ENCODE measurements around the gene PNMT.
"Not testable (repeated sequence)": the region's sequence is repeated elsewhere in the genome, so short reads cannot be mapped to it uniquely, and the experiment has no call there.

Gene PNMT

GRCh38 chr17:39688945-39689344 is 20.7 kb downstream of the PNMT start:
- Histone ChIP-seq H3K4me3 (ENCODE audit: low read depth, low read length) (peak overlapping the region; percentile 66), H3K27me3 (ENCODE audit: insufficient read depth, low read depth, severe bottlenecking) (no peaks in the 10 kb centered on the region), H3K9me3 (ENCODE audit: severe bottlenecking) (no peaks in the 10 kb centered on the region), H3K36me3 (peaks cover 16% of the 10 kb centered on the region), H3K27ac (peak overlapping the region; percentile 99)
- TF ChIP-seq CTCF (IDR thresholded peaks at IDR 0.05; ENCODE audit: low read depth, low read length), result no peak
- DNase-seq, result no peak

GRCh38 chr17:39694593-39694992 is 26.3 kb downstream of the PNMT start:
- DNase-seq, result no peak
- Histone ChIP-seq H3K27ac (no peak overlapping the region), H3K27me3 (ENCODE audit: insufficient read depth, low read depth, severe bottlenecking) (no peaks in the 10 kb centered on the region), H3K4me3 (ENCODE audit: low read depth, low read length) (no peak overlapping the region), H3K36me3 (peaks cover 2% of the 10 kb centered on the region; the same call in 1 of the 2 replicates), H3K9me3 (ENCODE audit: severe bottlenecking) (no peaks in the 10 kb centered on the region)
- no peak for TF ChIP-seq CTCF (IDR thresholded peaks at IDR 0.05; ENCODE audit: low read depth, low read length)

GRCh38 chr17:39695089-39695474 is 26.8 kb downstream of the PNMT start:
- Histone ChIP-seq H3K9me3 (ENCODE audit: severe bottlenecking) (no peaks in the 10 kb centered on the region), H3K27ac (no peak overlapping the region), H3K36me3 (peaks cover 2% of the 10 kb centered on the region; the same call in 1 of the 2 replicates), H3K4me3 (ENCODE audit: low read depth, low read length) (no peak overlapping the region), H3K27me3 (ENCODE audit: insufficient read depth, low read depth, severe bottlenecking) (no peaks in the 10 kb centered on the region)
- DNase-seq, result no peak
- no peak for TF ChIP-seq CTCF (IDR thresholded peaks at IDR 0.05; ENCODE audit: low read depth, low read length)

GRCh38 chr17:39696731-39697130 is 28.5 kb downstream of the PNMT start:
- TF ChIP-seq CTCF (IDR thresholded peaks at IDR 0.05; ENCODE audit: low read depth, low read length), result no peak
- H3K27ac ChIP-seq, result no peak overlapping the region

GRCh38 chr17:39697961-39698360 is 29.7 kb downstream of the PNMT start:
- H3K27me3 ChIP-seq (ENCODE audit: insufficient read depth, low read depth, severe bottlenecking), result no peaks in the 10 kb centered on the region
- no peak for TF ChIP-seq CTCF (IDR thresholded peaks at IDR 0.05; ENCODE audit: low read depth, low read length)

More at GRCh38 chr17:39696731-39697130, 28.5 kb downstream of the PNMT start:
- Histone ChIP-seq H3K36me3 (peaks cover 2% of the 10 kb centered on the region; the same call in 1 of the 2 replicates), H3K27me3 (ENCODE audit: insufficient read depth, low read depth, severe bottlenecking) (no peaks in the 10 kb centered on the region), H3K4me3 (ENCODE audit: low read depth, low read length) (no peak overlapping the region), H3K9me3 (ENCODE audit: severe bottlenecking) (no peaks in the 10 kb centered on the region)
- DNase-seq, result no peak

GRCh38 chr17:39699157-39699817 is 31.0 kb downstream of the PNMT start:
- H3K4me3 ChIP-seq (ENCODE audit: low read depth, low read length), result not testable (repeated sequence)

More at GRCh38 chr17:39697961-39698360, 29.7 kb downstream of the PNMT start:
- no peak overlapping the region for H3K27ac ChIP-seq
- H3K36me3 ChIP-seq, result peaks cover 2% of the 10 kb centered on the region; the same call in 1 of the 2 replicates
- no peaks in the 10 kb centered on the region for H3K9me3 ChIP-seq (ENCODE audit: severe bottlenecking)
- no peak for DNase-seq
- no peak overlapping the region for H3K4me3 ChIP-seq (ENCODE audit: low read depth, low read length)

More at GRCh38 chr17:39699157-39699817, 31.0 kb downstream of the PNMT start:
- H3K27ac ChIP-seq; H3K9me3 ChIP-seq (ENCODE audit: severe bottlenecking); H3K27me3 ChIP-seq (ENCODE audit: insufficient read depth, low read depth, severe bottlenecking); DNase-seq; H3K36me3 ChIP-seq: not testable (repeated sequence)

Data from WERI-Rb-1 (cell line).